BJ (cell line): Measurements from ENCODE around the gene CAPNS1. TPM values are rescaled to one million over a fixed set of nuclear protein-coding genes. Genes with fewer than 3 reads are reported as not detected.
A peak's percentile ranks its signal among the peaks of the same experiment; 100 is the strongest.

Experiments
- CTCF ChIA-PET: fragments of 350-600 bp; formaldehyde crosslinking; extraction: SDS; loops from one replicate; lab custom pipeline; 2021; ENCODE audit warnings: antibody characterized with exemption, inconsistent platforms; lab: Yijun Ruan, JAX
- POLR2A ChIA-PET: fragments of 300-600 bp; sonication (Branson Sonifier 250); formaldehyde crosslinking; extraction: SDS; loops from one replicate; lab custom pipeline; 2021; ENCODE audit warnings: antibody characterized with exemption; lab: Charles Lee
- DNase-seq: peaks from one replicate; pipeline ENCODE4 v3.0.0-alpha.2; 2011; ENCODE audit warnings: low read depth
- H3K27me3 ChIP-seq: 2 replicates; pipeline ENCODE4 v1.6.0; 2011; ENCODE audit warnings: low read length; ENCODE audit not compliant: control insufficient read depth, insufficient read depth
- H3K36me3 ChIP-seq: 2 replicates; pipeline ENCODE4 v1.5.1; 2011; ENCODE audit warnings: low read length; ENCODE audit not compliant: control insufficient read depth, insufficient read depth
- H3K4me3 ChIP-seq: 2 replicates; pipeline ENCODE4 v1.5.1; 2011; ENCODE audit warnings: low read depth, mild to moderate bottlenecking, control low read depth, low read length
- CTCF ChIP-seq: IDR thresholded peaks from 2 replicates; pipeline ENCODE4 v1.5.1; 2011; ENCODE audit warnings: low read depth, mild to moderate bottlenecking, control low read depth, inconsistent platforms, low read length, moderate library complexity; ENCODE audit not compliant: insufficient read depth
- polyA plus RNA-seq: library from polyadenylated mRNA; depleted of rRNA; stranded (reverse); fragments of >200 nt; gene quantifications from 2 replicates; pipeline ENCODE4 v1.2.3, GENCODE V29; 2011

The CAPNS1 gene
- polyA plus RNA-seq, 1 experiment: 1,299 TPM

GRCh38 chr19:36113894-36114720, 25.8 kb upstream of the CAPNS1 start:
- DNase-seq: no peak
- no peaks in the 10 kb centered on the region for H3K27me3 ChIP-seq
- H3K4me3 ChIP-seq: peak overlapping the region; percentile 98
- CTCF ChIA-PET: interaction anchor here (0.6 to 4.5 kb wide), 5 partner anchors 13 to 461 kb away, joined by 3 to 24 read pairs (median 6); no protein-coding TSS in a partner anchor
- POLR2A ChIA-PET: interaction anchor here (1.0 to 1.2 kb wide), 2 partner anchors 14 to 101 kb away, joined by 3 to 8 read pairs; partner anchors contain the start of genes ZNF146 and ZNF565
- peaks cover 11% of the 10 kb centered on the region for H3K36me3 ChIP-seq
- TF ChIP-seq CTCF: no peak; the same call in 1 of the 2 replicates

GRCh38 chr19:36114721-36115452, 25.0 kb upstream of the CAPNS1 start, which contains the start of gene POLR2I:
Gene POLR2I (minus strand): TSS chr19:36114875. CDS start chr19:36114856, 19 bp downstream.
- peak; percentile 99 for DNase-seq
- Histone ChIP-seq H3K27me3 (no peaks in the 10 kb centered on the region), H3K4me3 (peak within 1 kb of the TSS; percentile 98), H3K36me3 (peaks cover 11% of the 10 kb centered on the region)
- TF ChIP-seq CTCF: no peak
- ChIA-PET POLR2A (interaction anchor here (0.6 to 1.2 kb wide), 5 partner anchors 13 to 1876 kb away, joined by 3 to 8 read pairs (median 3); partner anchors contain the start of genes ZNF146 and ZNF565), CTCF (interaction anchor here (0.8 to 4.5 kb wide), 7 partner anchors 12 to 55 kb away, joined by 3 to 24 read pairs (median 3); no protein-coding TSS in a partner anchor)

- peaks cover 13% of the 10 kb centered on the region for H3K36me3 ChIP-seq
- POLR2A ChIA-PET: interaction anchor here (0.6 to 1.0 kb wide), 2 partner anchors 99 to 1875 kb away, joined by 3 to 8 read pairs; partner anchors contain the start of genes ZNF146 and ZNF565
- DNase-seq: no peak
Observed at GRCh38 chr19:36115453-36116343, 24.2 kb upstream of the CAPNS1 start, which contains the start of gene TBCB. Gene TBCB (plus strand): TSS chr19:36115468. CDS start chr19:36115561, 93 bp downstream.

GRCh38 chr19:36116344-36116637, 23.6 kb upstream of the CAPNS1 start:
- POLR2A ChIA-PET: no interaction called here
- CTCF ChIA-PET: interaction anchor here (0.6 to 4.5 kb wide), 2 partner anchors 11 to 50 kb away, joined by 3 to 24 read pairs; no protein-coding TSS in a partner anchor
- peak overlapping the region; percentile 81 for H3K4me3 ChIP-seq
- H3K36me3 ChIP-seq: peaks cover 12% of the 10 kb centered on the region
- no peak for TF ChIP-seq CTCF
- no peak for DNase-seq
- no peaks in the 10 kb centered on the region for H3K27me3 ChIP-seq

More at GRCh38 chr19:36115453-36116343, 24.2 kb upstream of the CAPNS1 start, which contains the start of gene TBCB:
- no peaks in the 10 kb centered on the region for H3K27me3 ChIP-seq
- CTCF ChIA-PET: interaction anchor here (0.8 to 4.5 kb wide), 7 partner anchors 12 to 55 kb away, joined by 3 to 24 read pairs (median 3); no protein-coding TSS in a partner anchor
- TF ChIP-seq CTCF: no peak
- H3K4me3 ChIP-seq: peak within 1 kb of the TSS; percentile 98
